Amniotic stem cell (primary cell): ENCODE results near the gene FAM118A.
"Not testable (repeated sequence)": the region's sequence is repeated elsewhere in the genome, so short reads cannot be mapped to it uniquely, and the experiment has no call there.

ENCODE experiments used
- DNase-seq: peaks from one replicate; lab custom pipeline; 2025; lab: John Stamatoyannopoulos, UW

FAM118A gene

DNA sequence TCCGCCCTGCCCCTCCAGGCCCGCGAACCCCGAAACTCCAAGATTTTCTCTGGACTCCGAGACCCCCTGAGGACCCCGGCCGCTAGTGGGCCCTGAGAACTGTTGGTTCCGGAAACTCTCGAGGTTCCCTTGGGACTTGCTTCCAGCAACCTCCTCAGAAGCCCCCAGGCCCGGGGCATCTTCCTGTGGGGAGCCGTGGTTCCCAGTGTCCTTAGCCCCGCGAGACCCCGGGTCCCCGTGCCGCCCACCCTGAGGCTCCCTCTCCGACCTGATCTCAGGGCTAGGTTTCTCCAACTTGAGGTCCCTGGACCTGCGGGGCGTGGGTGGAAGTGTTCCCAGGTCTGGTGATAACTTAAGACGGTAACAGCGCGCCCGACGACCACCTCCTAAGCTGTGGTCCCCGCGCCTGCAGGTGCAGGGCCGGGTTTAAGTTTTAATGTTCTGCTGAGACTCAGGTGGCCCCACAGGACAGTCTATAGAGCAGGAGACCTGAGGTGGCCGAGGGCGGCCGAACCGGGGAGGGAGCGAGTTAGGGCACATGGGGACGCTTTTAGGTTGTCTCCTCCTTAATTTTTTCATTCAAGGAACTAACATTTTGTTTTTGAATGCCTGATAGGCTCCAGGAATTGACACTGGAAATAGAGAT, 720 bp downstream of the FAM118A start:
- no peak for DNase-seq

- no peak for DNase-seq
These were observed 1.3 kb downstream of the FAM118A start for GRCh38 chr22:45310977-45311531.

DNA sequence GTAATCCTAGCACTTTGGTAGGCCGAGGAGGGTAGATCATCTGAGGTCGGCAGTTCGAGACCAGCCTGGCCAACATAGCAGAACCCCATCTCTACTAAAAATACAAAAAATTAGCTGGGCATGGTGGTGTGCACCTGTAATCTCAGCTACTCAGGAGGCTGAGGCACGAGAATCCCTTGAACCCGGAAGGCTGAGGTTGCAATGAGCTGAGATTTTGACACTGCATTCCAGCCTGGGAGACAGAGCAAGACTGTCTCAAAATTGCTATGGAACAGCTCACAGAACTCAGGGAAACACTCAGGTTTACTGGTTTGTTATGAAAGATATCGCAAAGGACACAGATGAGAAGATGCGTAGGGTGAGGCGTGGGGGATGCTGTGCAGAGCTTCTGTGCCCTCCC, 2.7 kb downstream of the FAM118A start:
- DNase-seq = no peak

DNA sequence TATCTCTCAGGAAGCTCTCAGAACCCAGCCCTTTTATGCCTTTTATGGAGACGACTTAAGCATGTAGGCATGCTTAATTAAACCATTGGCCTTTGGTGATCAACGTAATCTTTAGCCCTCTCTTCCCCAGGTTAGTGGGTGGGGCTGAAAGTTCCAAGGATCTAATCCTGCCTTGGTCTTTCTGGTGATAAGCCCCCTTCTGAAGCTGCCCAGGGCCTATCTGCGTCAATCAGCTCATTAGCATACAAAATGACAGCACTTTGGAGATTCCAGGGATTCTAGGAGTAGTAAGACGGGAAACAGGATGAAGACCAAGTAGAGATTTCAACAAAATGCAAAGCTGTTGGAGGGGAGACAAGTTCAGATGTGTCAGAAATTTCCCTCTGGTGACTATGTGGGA, 3.1 kb downstream of the FAM118A start:
- DNase-seq = no peak

- no peak for DNase-seq
These were observed 4.5 kb downstream of the FAM118A start for GRCh38 chr22:45314054-45314721.

GRCh38 chr22:45314786-45315185, 5.1 kb downstream of the FAM118A start:
- DNase-seq = no peak

- no peak for DNase-seq
These were observed 7.2 kb downstream of the FAM118A start for GRCh38 chr22:45316796-45317526.

GRCh38 chr22:45317551-45318167, 7.9 kb downstream of the FAM118A start:
- no peak for DNase-seq

DNA sequence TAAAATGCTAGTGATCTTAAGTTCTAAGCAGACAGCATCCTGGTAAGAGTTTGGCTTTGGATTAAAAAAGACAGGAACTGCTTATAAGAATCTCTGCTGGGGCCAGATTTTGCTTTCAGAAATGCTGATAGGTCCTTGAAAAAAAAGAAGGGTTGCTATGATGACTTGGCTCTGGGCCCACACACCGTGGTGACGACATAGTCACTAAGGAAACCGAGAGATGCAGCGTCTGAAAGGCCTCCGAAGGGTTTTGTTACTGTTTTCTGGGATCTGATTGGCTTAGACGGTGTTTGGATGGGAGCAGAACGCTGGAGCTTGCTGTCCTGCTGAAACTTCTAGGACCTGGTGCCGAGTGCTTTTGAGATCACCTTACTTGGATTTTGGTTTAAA, 8.4 kb downstream of the FAM118A start:
- peak; percentile 79 for DNase-seq

DNA sequence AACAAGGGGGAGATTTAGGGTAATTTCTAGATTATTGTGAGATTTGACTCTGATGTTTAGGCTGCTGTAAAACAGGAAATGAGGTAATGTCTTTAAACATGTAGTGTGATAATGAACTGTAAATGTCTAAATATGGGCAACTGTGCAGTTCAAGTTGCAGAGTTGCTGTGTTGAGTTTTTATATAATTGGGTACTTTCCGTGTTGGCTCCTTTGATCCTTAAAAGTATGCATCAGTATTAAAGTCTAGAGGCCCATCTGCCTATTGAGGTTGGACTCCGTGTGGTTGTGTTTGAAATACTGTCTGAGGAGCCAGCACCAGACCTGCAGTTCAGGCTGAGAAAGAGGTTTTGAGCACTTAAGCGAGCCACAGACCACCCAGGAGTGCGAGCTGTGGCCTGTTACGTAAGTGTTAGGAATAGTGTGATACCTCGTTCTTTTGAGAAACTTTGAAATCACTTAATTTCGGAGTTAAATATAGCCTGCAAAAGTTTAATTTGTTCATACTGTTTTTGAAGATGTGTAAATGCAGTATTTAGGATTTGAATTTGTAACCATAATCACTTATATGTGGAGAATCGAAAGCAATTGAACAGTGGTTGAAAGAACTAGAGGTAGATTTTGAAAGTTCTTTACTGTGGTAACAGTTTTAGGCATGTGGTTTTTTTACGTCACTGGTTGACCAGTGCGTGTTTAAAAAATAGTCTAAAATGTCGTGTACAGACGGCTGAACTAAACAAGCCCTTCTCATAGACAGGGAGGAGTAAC, 9.0 kb downstream of the FAM118A start:
- peak; percentile 57 for DNase-seq

DNA sequence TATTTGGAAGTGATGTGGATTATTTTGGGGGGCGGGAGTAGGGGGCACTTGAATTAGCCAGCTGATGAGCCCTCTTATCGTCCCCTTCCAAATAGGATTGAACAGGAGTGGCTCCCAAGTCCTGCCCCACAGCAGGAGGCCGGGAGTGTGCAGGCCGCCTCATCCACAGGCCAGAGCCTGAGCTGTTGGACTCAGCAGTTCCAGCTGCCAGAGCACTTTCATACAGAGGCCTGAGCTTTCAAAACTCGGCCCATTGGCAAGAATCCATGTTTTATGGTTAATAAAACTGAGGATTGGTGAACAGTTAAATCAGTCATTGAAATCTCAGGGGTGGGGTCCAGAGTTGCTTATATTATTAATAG, 9.6 kb downstream of the FAM118A start:
- no peak for DNase-seq

DNA sequence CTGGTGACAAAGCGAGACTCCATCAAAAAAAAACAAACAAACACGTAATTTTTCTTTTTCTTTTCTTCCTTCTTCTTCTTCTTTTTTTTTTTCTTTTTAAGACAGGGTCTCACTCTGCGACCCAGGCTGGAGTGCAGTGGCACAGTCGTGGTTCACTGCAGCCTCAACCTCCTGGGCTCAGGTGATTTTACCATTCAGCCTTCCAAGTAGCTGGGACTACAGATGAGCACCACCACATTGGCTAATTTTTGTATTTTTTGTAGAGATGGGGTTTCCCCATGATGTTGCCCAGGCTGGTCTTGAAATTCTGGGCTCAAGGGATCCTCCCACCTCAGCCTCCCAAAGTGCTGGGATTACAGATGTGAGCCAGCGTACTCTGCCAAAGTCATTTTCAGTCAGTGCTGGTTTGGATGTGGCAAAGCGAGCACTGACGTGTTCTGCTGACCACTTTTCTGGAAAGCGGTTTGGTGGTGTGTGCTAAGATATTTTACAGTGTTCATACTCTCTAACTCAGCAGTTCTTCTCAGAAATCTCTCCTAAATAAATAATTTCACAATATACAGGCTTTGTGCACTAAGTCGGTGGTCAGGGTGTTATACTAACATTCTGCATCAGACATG, 10.7 kb downstream of the FAM118A start:
- no peak for DNase-seq

DNA sequence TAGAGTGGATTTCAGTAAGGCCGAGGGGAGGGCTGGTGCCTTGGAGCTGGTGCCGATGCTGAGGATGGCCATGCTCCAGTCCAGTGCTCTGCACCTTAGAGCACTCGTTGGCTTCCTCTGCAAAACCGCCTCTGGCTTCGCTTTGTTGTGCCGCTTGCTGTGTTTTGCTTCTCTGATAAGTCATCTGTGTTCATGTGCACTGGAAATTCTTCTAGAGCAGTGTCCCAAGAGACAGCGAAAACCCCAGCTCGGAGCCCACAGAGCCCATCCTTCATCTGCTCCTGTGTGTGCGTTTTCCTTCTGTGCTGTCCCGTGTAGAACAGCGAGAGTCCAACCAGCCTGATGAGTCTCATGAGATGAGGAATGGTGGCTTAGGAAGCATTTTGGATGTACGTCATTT, 12.1 kb downstream of the FAM118A start:
- DNase-seq = no peak

- DNase-seq = no peak
These were observed 13.3 kb downstream of the FAM118A start for GRCh38 chr22:45322873-45323525.

GRCh38 chr22:45323695-45324094, 14.0 kb downstream of the FAM118A start:
- no peak for DNase-seq

DNA sequence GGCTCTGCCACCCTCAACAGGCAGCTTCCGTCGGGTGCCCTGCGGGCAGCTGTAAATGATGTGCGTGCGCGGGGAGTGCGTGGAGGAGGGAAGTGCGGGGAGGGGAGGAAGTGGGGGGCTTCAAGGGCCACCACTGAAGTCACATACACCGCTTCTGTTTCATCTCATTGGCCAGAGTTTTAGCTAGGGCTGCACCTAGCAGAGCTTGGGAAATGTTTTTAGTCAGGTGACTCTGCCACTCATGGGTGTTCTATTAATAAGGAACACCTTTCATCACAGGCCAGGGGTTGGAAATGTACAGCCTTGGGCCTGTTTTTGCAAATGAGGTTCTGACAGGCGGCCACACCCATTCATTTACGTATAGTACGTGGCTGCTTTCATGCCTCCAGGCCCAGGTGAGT, 14.6 kb downstream of the FAM118A start:
- DNase-seq = no peak

- DNase-seq = not testable (repeated sequence)
These were observed 18.5 kb downstream of the FAM118A start for GRCh38 chr22:45328261-45328660.

GRCh38 chr22:45328822-45329529, 19.2 kb downstream of the FAM118A start:
- DNase-seq = no peak

- DNase-seq = no peak
These were observed 19.8 kb downstream of the FAM118A start for GRCh38 chr22:45329530-45329936.

GRCh38 chr22:45330548-45330947, 20.8 kb downstream of the FAM118A start:
- no peak for DNase-seq
